Loucy (cell line): ENCODE measurements around the gene LRRFIP1.

ENCODE experiments used
- H2AFZ ChIP-seq: fragments of 200-600 bp; sonication (generic); 2 replicates; pipeline ENCODE4 v1.6.0; 2016; ENCODE audit warnings: antibody characterized with exemption, mild to moderate bottlenecking, low read length, moderate library complexity
- H3F3A ChIP-seq: fragments of 200-600 bp; 2 replicates; pipeline ENCODE4 v1.6.0; 2016; ENCODE audit warnings: antibody characterized with exemption, low read depth, mild to moderate bottlenecking
- H3K27me3 ChIP-seq: fragments of 200-600 bp; sonication (generic); 2 replicates; pipeline ENCODE4 v1.6.1; 2014; ENCODE audit warnings: low read length, mild to moderate bottlenecking; ENCODE audit not compliant: insufficient read depth, poor library complexity, severe bottlenecking
- H3K36me3 ChIP-seq: fragments of 200-600 bp; sonication (generic); 2 replicates; pipeline ENCODE4 v1.6.1; 2016; ENCODE audit warnings: low read length; ENCODE audit not compliant: insufficient read depth
- H3K4me1 ChIP-seq: fragments of 200-600 bp; sonication (generic); 2 replicates; pipeline ENCODE4 v1.5.1; 2014; ENCODE audit warnings: low read length, mild to moderate bottlenecking; ENCODE audit not compliant: insufficient read depth, poor library complexity, severe bottlenecking
- H3K4me2 ChIP-seq: fragments of 200-600 bp; sonication (generic); 2 replicates; pipeline ENCODE4 v1.6.0; 2014; ENCODE audit warnings: antibody characterized with exemption, low read length, low read depth, mild to moderate bottlenecking; ENCODE audit not compliant: poor library complexity, severe bottlenecking
- H3K4me3 ChIP-seq: fragments of 200-600 bp; sonication (generic); 2 replicates; pipeline ENCODE4 v1.5.1; 2014; ENCODE audit warnings: low read length, mild to moderate bottlenecking, mixed read lengths; ENCODE audit not compliant: poor library complexity, severe bottlenecking
- H3K79me2 ChIP-seq: fragments of 200-600 bp; sonication (generic); 2 replicates; pipeline ENCODE4 v1.6.1; 2014; ENCODE audit warnings: low read length; ENCODE audit not compliant: insufficient read depth
- H3K9ac ChIP-seq: fragments of 200-600 bp; sonication (generic); 2 replicates; pipeline ENCODE4 v1.6.0; 2014; ENCODE audit warnings: mild to moderate bottlenecking, low read depth, low read length, moderate library complexity; ENCODE audit not compliant: poor library complexity, severe bottlenecking
- H3K9me2 ChIP-seq: fragments of 200-600 bp; sonication (generic); replicated peaks from 2 replicates; pipeline ENCODE4 v1.6.1; 2016; ENCODE audit warnings: low read depth, low read length, mixed read lengths
- H3K9me3 ChIP-seq: fragments of 200-600 bp; sonication (generic); 2 replicates; pipeline ENCODE4 v1.6.1; 2014; ENCODE audit warnings: mild to moderate bottlenecking, antibody characterized with exemption, low read length, low read depth; ENCODE audit not compliant: insufficient read depth
- H4K20me1 ChIP-seq: fragments of 200-600 bp; sonication (generic); 2 replicates; pipeline ENCODE4 v1.6.0; 2014; ENCODE audit warnings: antibody characterized with exemption, low read length, mild to moderate bottlenecking; ENCODE audit not compliant: insufficient read depth, poor library complexity, severe bottlenecking
- EZH2phosphoT487 ChIP-seq: fragments of 200-600 bp; IDR thresholded peaks from 2 replicates; pipeline ENCODE4 v1.6.1; 2018; ENCODE audit warnings: antibody characterized with exemption, mild to moderate bottlenecking, moderate library complexity, borderline replicate concordance
- TF ChIP-seq, protein P1 (sequence below): fragments of 200-600 bp; sonication (generic); conservative IDR thresholded peaks from 2 replicates; pipeline ENCODE4 v1.5.1; 2014; ENCODE audit warnings: mild to moderate bottlenecking, antibody characterized with exemption, low read length

The LRRFIP1 gene

GRCh38 chr2:237651761-237652160 is 24.4 kb downstream of the LRRFIP1 start:
- Histone ChIP-seq H3K36me3 (no peaks in the 10 kb centered on the region), H4K20me1 (no peaks in the 10 kb centered on the region)
- TF ChIP-seq, protein P1, sequence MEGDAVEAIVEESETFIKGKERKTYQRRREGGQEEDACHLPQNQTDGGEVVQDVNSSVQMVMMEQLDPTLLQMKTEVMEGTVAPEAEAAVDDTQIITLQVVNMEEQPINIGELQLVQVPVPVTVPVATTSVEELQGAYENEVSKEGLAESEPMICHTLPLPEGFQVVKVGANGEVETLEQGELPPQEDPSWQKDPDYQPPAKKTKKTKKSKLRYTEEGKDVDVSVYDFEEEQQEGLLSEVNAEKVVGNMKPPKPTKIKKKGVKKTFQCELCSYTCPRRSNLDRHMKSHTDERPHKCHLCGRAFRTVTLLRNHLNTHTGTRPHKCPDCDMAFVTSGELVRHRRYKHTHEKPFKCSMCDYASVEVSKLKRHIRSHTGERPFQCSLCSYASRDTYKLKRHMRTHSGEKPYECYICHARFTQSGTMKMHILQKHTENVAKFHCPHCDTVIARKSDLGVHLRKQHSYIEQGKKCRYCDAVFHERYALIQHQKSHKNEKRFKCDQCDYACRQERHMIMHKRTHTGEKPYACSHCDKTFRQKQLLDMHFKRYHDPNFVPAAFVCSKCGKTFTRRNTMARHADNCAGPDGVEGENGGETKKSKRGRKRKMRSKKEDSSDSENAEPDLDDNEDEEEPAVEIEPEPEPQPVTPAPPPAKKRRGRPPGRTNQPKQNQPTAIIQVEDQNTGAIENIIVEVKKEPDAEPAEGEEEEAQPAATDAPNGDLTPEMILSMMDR: no peak
- TF ChIP-seq EZH2phosphoT487: no peak

GRCh38 chr2:237652181-237652580 is 24.8 kb downstream of the LRRFIP1 start:
- TF ChIP-seq, protein P1: no peak
- TF ChIP-seq EZH2phosphoT487: no peak
- Histone ChIP-seq H3K79me2 (no peaks in the 10 kb centered on the region), H3K9ac (no peak overlapping the region), H3K36me3 (no peaks in the 10 kb centered on the region), H3K27me3 (peaks cover 3% of the 10 kb centered on the region), H4K20me1 (no peaks in the 10 kb centered on the region), H3K9me3 (no peaks in the 10 kb centered on the region; the same call in 1 of the 2 replicates), H3K9me2 (no peaks in the 10 kb centered on the region), H2AFZ (no peak overlapping the region), H3K4me2 (no peak overlapping the region), H3K4me3 (no peak overlapping the region), H3K4me1 (no peaks in the 10 kb centered on the region), H3F3A (no peaks in the 10 kb centered on the region)

More at GRCh38 chr2:237651761-237652160, 24.4 kb downstream of the LRRFIP1 start:
- H3K9me2 ChIP-seq: no peaks in the 10 kb centered on the region
- H3K4me1 ChIP-seq: no peaks in the 10 kb centered on the region
- H2AFZ ChIP-seq: no peak overlapping the region
- H3F3A ChIP-seq: no peaks in the 10 kb centered on the region
- H3K9ac ChIP-seq: no peak overlapping the region
- H3K4me3 ChIP-seq: no peak overlapping the region
- H3K27me3 ChIP-seq: peaks cover 3% of the 10 kb centered on the region
- H3K9me3 ChIP-seq: no peaks in the 10 kb centered on the region; the same call in 1 of the 2 replicates
- no peak overlapping the region for H3K4me2 ChIP-seq
- H3K79me2 ChIP-seq: no peaks in the 10 kb centered on the region

DNA sequence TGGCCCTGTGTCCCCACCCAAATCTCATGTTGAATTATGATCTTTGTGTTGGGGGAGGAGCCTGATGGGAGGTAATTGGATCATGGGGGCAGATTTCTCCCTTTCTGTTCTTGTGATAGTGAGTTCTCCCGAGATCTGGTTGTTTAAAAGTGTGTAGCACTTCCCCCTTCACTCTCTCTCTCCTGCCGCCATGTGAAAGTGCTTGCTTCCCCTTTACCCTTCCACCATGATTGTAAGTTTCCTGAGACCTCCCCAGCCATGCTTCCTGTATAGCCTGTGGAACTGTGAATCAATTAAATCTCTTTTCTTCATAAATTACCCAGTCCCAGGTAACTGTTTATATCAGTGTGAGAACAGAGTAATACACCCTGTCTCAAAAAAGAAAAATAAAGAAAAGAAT is 25.5 kb downstream of the LRRFIP1 start:
- Histone ChIP-seq H4K20me1 (no peaks in the 10 kb centered on the region), H3K4me1 (no peaks in the 10 kb centered on the region), H3K4me3 (no peak overlapping the region), H3K9ac (no peak overlapping the region), H3K27me3 (peaks cover 3% of the 10 kb centered on the region), H3K9me2 (no peaks in the 10 kb centered on the region), H3K9me3 (no peaks in the 10 kb centered on the region; the same call in 1 of the 2 replicates), H3K79me2 (no peaks in the 10 kb centered on the region), H3K4me2 (no peak overlapping the region), H2AFZ (no peak overlapping the region), H3F3A (no peaks in the 10 kb centered on the region), H3K36me3 (no peaks in the 10 kb centered on the region)
- TF ChIP-seq, protein P1: no peak
- TF ChIP-seq EZH2phosphoT487: no peak
